HepG2 (cell line): Measurements from ENCODE around the gene GRAP. TPM values are rescaled to one million over a fixed set of nuclear protein-coding genes. Genes with fewer than 3 reads are reported as not detected.

ENCODE experiments used
- ATAC-seq: fragments of 200-7000 bp; cut with Tn5 transposase; 3 replicates; pipeline ENCODE4 v1.9.1; 2020; ENCODE audit warnings: mild to moderate bottlenecking, moderate library complexity
- BruUV-seq: library from RNA; stranded (reverse); fragments of 400-500 nt; replicated peaks from 2 replicates; lab custom pipeline; 2021; lab: Mats Ljungman, UMichigan
- CTCF ChIA-PET: fragments of 300-600 bp; formaldehyde crosslinking; extraction: SDS; loops from one replicate; lab custom pipeline; 2021; ENCODE audit warnings: low total read pairs, inconsistent platforms, low intra/inter-chr PET ratio; lab: Yijun Ruan, JAX
- POLR2A ChIA-PET: fragments of 350-600 bp; sonication (Branson Sonifier 250); formaldehyde crosslinking; loops from one replicate; lab custom pipeline; 2020; ENCODE audit warnings: antibody characterized with exemption, inconsistent platforms; lab: Yijun Ruan, JAX
- DNase-seq: peaks from one replicate; pipeline ENCODE4 v3.0.0-alpha.2; 2015; ENCODE audit warnings: low spot score
- FAIRE-seq: peaks from 3 replicates; lab custom pipeline; 2011; peaks lifted over from hg19 to GRCh38; lab: Jason Lieb, UNC
- H2AFZ ChIP-seq: one replicate; pipeline ENCODE4 v1.6.1; 2011; ENCODE audit warnings: low read length, inconsistent platforms
- H3K27ac ChIP-seq: fragments of 300-600 bp; 3 replicates; pipeline ENCODE4 v1.8.0; 2011; ENCODE audit warnings: mixed run types, mild to moderate bottlenecking, mixed read lengths, low read length, inconsistent platforms; ENCODE audit not compliant: insufficient read depth; ENCODE audit errors: extremely low read length
- H3K27me3 ChIP-seq, 2 experiments: fragments of 200-600 bp in 1 of 2; 2 replicates in 1 of 2; 3 replicates in 1 of 2; pipeline versions ENCODE4 v1.6.0 to v1.8.0; 2011; ENCODE audit warnings: low read length in 2 of 2, mild to moderate bottlenecking in 2 of 2, moderate library complexity in 2 of 2, inconsistent platforms in 1 of 2; ENCODE audit not compliant: insufficient read depth in 2 of 2, control insufficient read depth in 1 of 2
- H3K36me3 ChIP-seq, 2 experiments: fragments of 200-600 bp in 1 of 2; replicated peaks in 1 of 2; 2 replicates in 1 of 2; 3 replicates in 1 of 2; pipeline versions ENCODE4 v1.5.1 to v1.8.0; 2011; ENCODE audit warnings: low read length in 2 of 2, inconsistent platforms in 1 of 2; ENCODE audit not compliant: insufficient read depth in 2 of 2, control insufficient read depth in 1 of 2
- H3K4me1 ChIP-seq: 2 replicates; pipeline ENCODE4 v1.5.1; 2012; ENCODE audit warnings: low read length, inconsistent platforms; ENCODE audit not compliant: insufficient read depth
- H3K4me2 ChIP-seq: 2 replicates; pipeline ENCODE4 v1.6.0; 2011; ENCODE audit warnings: low read depth, low read length, inconsistent platforms
- H3K4me3 ChIP-seq, 3 experiments: fragments of 200-600 bp in 1 of 3; sonication (generic), shearing (Covaris generic) in 1 of 3; replicated peaks in 1 of 3; 2 replicates each; pipeline ENCODE4 v1.5.1; 2011 to 2016; ENCODE audit warnings: low read length in 3 of 3, inconsistent platforms in 2 of 3, low read depth in 2 of 3, mild to moderate bottlenecking in 2 of 3, control low read depth in 1 of 3, mixed read lengths in 1 of 3; ENCODE audit not compliant: insufficient read depth in 1 of 3
- H3K79me2 ChIP-seq: one replicate; pipeline ENCODE4 v1.6.1; 2011; ENCODE audit warnings: low read length, inconsistent platforms; ENCODE audit not compliant: insufficient read depth
- H3K9ac ChIP-seq: 2 replicates; pipeline ENCODE4 v1.6.0; 2011; ENCODE audit warnings: mild to moderate bottlenecking, low read depth, low read length, inconsistent platforms; ENCODE audit not compliant: insufficient read depth
- H3K9me3 ChIP-seq: 2 replicates; pipeline ENCODE4 v1.5.1; 2012; ENCODE audit warnings: mild to moderate bottlenecking, low read length
- H4K20me1 ChIP-seq: 2 replicates; pipeline ENCODE4 v1.6.0; 2011; ENCODE audit warnings: inconsistent platforms, mild to moderate bottlenecking, low read length, moderate library complexity; ENCODE audit not compliant: insufficient read depth
- CHD4 ChIP-seq: fragments of 200-600 bp; sonication (generic); IDR thresholded peaks from 2 replicates; pipeline ENCODE4 v1.7.0; 2017; ENCODE audit warnings: mild to moderate bottlenecking, low read length, borderline replicate concordance
- ESRRA ChIP-seq: sonication (generic); formaldehyde crosslinking; IDR thresholded peaks from 2 replicates; pipeline ENCODE4 v1.5.1; 2020; ENCODE audit warnings: mild to moderate bottlenecking, low read depth, missing genetic modification reagents
- HNF4G ChIP-seq, 2 experiments: sonication (generic) in 1 of 2; formaldehyde crosslinking in 1 of 2; IDR thresholded peaks; 2 replicates each; pipeline versions ENCODE4 v1.4.0 to v1.6.1; 2011 to 2020; ENCODE audit warnings: borderline replicate concordance in 2 of 2, low read depth in 2 of 2, mild to moderate bottlenecking in 2 of 2, low read length in 1 of 2, missing genetic modification reagents in 1 of 2, moderate library complexity in 1 of 2
- MXI1 ChIP-seq: IDR thresholded peaks from 3 replicates; pipeline ENCODE4 v1.6.1; 2012; ENCODE audit warnings: low read depth, low read length, inconsistent platforms, borderline replicate concordance
- SALL1 ChIP-seq: sonication (generic); formaldehyde crosslinking; IDR thresholded peaks from 2 replicates; pipeline ENCODE4 v1.8.0; 2022; ENCODE audit warnings: mild to moderate bottlenecking, missing genetic modification reagents
- ZNF432 ChIP-seq: sonication (generic); formaldehyde crosslinking; IDR thresholded peaks from 2 replicates; pipeline ENCODE4 v1.5.0; 2020; ENCODE audit warnings: missing genetic modification reagents, mild to moderate bottlenecking, borderline replicate concordance
- WGBS: methylation state at CpG from one replicate; pipeline ENCODE4 v1.1.6; 2017; ENCODE audit warnings: low lambda C conversion rate; 5-methylcytosine and 5-hydroxymethylcytosine counted together
- in situ Hi-C: cut with HindIII; loops from 2 replicates; pipeline ENCODE4 v1.10.0; 2017; ENCODE audit warnings: low pct_unique_long_range_greater_than_20kb; ENCODE audit not compliant: extremely low pct_ligation_motif_present
- intact Hi-C: fragments of 100-400 bp; cut with micrococcal nuclease; formaldehyde crosslinking; loops from one replicate; pipeline ENCODE4 v1.10.0; 2022; ENCODE audit not compliant: unreplicated experiment
- polyA plus RNA-seq, 8 experiments: library from polyadenylated mRNA; depleted of rRNA in 3 of 8; stranded (reverse) in 7 of 8; unstranded in 1 of 8; fragments of >200 nt; fragmentation: Illumina TruSeq in 4 of 8; extraction: Trizol in 4 of 8; gene quantifications; 2 replicates each; pipeline versions ENCODE4 v1.2.1 to v1.2.3, GENCODE V29; 2011 to 2016; ENCODE audit warnings: low read depth in 4 of 8, missing spikeins in 1 of 8, mixed read lengths in 1 of 8; ENCODE audit not compliant: insufficient read depth in 1 of 8
- total RNA-seq, 5 experiments: library from RNA; depleted of rRNA; stranded (reverse); fragments of >200 nt; fragmentation: Illumina TruSeq; extraction: Trizol; gene quantifications; 2 replicates each; pipeline ENCODE4 v1.2.3, GENCODE V29; 2016; ENCODE audit warnings: low read depth in 1 of 5
- TF ChIP-seq, protein P1 (sequence below): sonication (generic); formaldehyde crosslinking; IDR thresholded peaks from 2 replicates; pipeline ENCODE4 v1.4.0; 2020; ENCODE audit warnings: mild to moderate bottlenecking, missing genetic modification reagents
- TF ChIP-seq, protein P2 (sequence below), 2 experiments: sonication (generic) in 1 of 2; formaldehyde crosslinking in 1 of 2; IDR thresholded peaks; 2 replicates each; pipeline versions ENCODE4 v1.4.0 to v1.6.1; 2016 to 2020; ENCODE audit warnings: borderline replicate concordance in 1 of 2, low read depth in 1 of 2, mild to moderate bottlenecking in 1 of 2, missing genetic modification reagents in 1 of 2

The GRAP gene
- total and polyA plus RNA-seq, 2 of the 13 experiments (the other 11 are each of a cell fraction or from before 2014, with no cell fraction given), result 0.77 to 1.7 TPM

DNA sequence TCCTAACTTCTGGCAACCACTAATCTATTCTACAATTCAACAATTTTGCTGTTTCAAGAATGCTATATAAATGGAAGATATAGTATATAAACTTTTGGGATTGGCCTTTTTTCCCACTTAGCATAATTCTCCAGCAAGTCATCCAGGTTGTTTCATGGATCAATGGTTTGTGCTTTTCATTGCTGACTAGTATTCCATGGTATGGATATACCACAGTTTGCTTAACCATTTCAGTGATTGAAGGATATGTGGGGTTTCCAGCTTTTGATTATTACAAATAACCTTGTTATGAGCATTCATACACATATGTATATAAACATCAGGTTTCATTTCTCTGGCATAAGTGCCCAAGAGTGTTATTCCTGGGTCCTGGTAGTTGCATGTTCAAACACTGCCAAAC, 40.1 kb downstream of the GRAP start:
- CTCF ChIA-PET, result no interaction called here
- peaks cover 75% of the 10 kb centered on the region for H3K4me1 ChIP-seq
- TF ChIP-seq CHD4 (0 out of 2 replicates have a peak, but pooled peaks have one; percentile 29), ZNF432 (CRISPR knock-in tag) (no peak)
- TF ChIP-seq, all 625 proteins: peak for 1
- H3K4me2 ChIP-seq, result peak overlapping the region; percentile 50; the same call in 1 of the 2 replicates
- BruUV-seq, result no TSS peak
- peaks cover 0 to 2% of the 10 kb centered on the region in 2 experiments; a peak in 2 of 5 replicates for H3K36me3 ChIP-seq
- H3K79me2 ChIP-seq, result peaks cover 24% of the 10 kb centered on the region
- H3K4me3 ChIP-seq, result no peak overlapping the region
- intact Hi-C loops, result no loop called here
- no peaks in the 10 kb centered on the region; a peak in 1 of 5 replicates for H3K27me3 ChIP-seq
- POLR2A ChIA-PET, result interaction anchor here (0.9 to 2.5 kb wide), 6 partner anchors 8 to 25 kb away, joined by 5 to 15 read pairs (median 10); no protein-coding TSS in a partner anchor
- no peak overlapping the region for H3K9ac ChIP-seq
- DNase-seq (no peak), ATAC-seq (no peak), FAIRE-seq (no peak)
- H3K27ac ChIP-seq, result peak overlapping the region; percentile 93
- H3K9me3 ChIP-seq, result no peaks in the 10 kb centered on the region
- no peak overlapping the region for H2AFZ ChIP-seq
- peaks cover 15% of the 10 kb centered on the region for H4K20me1 ChIP-seq
- in situ Hi-C loops, result no loop called here

DNA sequence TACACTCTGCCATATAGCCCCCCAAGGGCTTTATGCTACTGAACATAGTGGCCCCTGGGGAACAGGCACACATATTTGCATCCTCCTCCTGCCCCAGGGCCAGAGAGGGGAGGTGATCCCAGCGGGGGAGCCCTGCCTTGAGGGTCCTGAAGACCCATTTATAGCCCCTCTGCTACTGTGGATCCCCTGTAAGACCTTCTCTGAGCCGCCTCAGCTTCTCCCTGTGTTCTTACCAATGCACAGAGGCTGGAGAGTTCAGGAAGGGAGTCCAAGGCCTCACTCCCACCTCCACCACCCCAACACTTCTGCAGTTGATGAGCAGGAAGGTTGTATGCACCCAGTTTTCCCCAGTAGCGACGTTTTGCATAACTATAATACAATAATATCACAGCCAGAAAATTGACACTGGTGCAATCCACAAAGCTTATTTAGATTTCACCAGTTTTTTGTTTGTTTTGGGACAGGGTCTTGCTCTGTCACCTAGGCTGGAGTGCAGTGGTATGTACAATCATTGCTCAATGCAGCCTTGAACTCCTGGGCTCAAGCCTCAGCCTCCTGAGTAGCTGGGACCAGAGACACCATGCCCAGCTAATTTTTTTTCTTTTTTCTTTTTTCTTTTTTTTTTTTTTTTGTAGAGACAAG, 40.8 kb downstream of the GRAP start:
- Histone ChIP-seq H3K79me2 (peaks cover 32% of the 10 kb centered on the region), H3K9ac (peak overlapping the region; percentile 85), H3K27ac (peak overlapping the region; percentile 93), H3K27me3 (no peaks in the 10 kb centered on the region; a peak in 1 of 5 replicates), H3K4me3 (peak overlapping the region in 1 of 3 experiments; percentile 84; a peak in 3 of 6 replicates), H3K4me2 (peak overlapping the region; percentile 100), H3K36me3 (peaks cover 0 to 10% of the 10 kb centered on the region in 2 experiments; a peak in 3 of 5 replicates), H3K9me3 (no peaks in the 10 kb centered on the region), H3K4me1 (peaks cover 75% of the 10 kb centered on the region), H2AFZ (no peak overlapping the region), H4K20me1 (peaks cover 22% of the 10 kb centered on the region)
- DNase-seq, result peak; percentile 95
- intact Hi-C loops, result no loop called here
- peak; percentile 99 for FAIRE-seq
- peak; percentile 62 for ATAC-seq
- BruUV-seq, result no TSS peak
- CTCF ChIA-PET, result no interaction called here
- WGBS, result 0% methylated on average over 2 of the region's 4 CpGs
- in situ Hi-C loops, result no loop called here
- POLR2A ChIA-PET, result interaction anchor here (0.9 to 2.5 kb wide), 6 partner anchors 9 to 24 kb away, joined by 5 to 15 read pairs (median 10); no protein-coding TSS in a partner anchor
- TF ChIP-seq, protein P1, sequence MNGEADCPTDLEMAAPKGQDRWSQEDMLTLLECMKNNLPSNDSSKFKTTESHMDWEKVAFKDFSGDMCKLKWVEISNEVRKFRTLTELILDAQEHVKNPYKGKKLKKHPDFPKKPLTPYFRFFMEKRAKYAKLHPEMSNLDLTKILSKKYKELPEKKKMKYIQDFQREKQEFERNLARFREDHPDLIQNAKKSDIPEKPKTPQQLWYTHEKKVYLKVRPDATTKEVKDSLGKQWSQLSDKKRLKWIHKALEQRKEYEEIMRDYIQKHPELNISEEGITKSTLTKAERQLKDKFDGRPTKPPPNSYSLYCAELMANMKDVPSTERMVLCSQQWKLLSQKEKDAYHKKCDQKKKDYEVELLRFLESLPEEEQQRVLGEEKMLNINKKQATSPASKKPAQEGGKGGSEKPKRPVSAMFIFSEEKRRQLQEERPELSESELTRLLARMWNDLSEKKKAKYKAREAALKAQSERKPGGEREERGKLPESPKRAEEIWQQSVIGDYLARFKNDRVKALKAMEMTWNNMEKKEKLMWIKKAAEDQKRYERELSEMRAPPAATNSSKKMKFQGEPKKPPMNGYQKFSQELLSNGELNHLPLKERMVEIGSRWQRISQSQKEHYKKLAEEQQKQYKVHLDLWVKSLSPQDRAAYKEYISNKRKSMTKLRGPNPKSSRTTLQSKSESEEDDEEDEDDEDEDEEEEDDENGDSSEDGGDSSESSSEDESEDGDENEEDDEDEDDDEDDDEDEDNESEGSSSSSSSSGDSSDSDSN (CRISPR knock-in tag), result no peak
- 0 out of 2 replicates have a peak, but pooled peaks have one; percentile 16 for TF ChIP-seq ESRRA
- peak; percentile 97 for TF ChIP-seq SALL1
- no peak for TF ChIP-seq MXI1
- peak; percentile 58; the same call in 1 of the 2 replicates for TF ChIP-seq HNF4G (IDR thresholded peaks at IDR 0.05; ENCODE audit: borderline replicate concordance, low read depth, low read length)
- TF ChIP-seq HNF4G (CRISPR knock-in tag; IDR thresholded peaks at IDR 0.05; ENCODE audit: borderline replicate concordance, low read depth), result no peak
- TF ChIP-seq, protein P2, sequence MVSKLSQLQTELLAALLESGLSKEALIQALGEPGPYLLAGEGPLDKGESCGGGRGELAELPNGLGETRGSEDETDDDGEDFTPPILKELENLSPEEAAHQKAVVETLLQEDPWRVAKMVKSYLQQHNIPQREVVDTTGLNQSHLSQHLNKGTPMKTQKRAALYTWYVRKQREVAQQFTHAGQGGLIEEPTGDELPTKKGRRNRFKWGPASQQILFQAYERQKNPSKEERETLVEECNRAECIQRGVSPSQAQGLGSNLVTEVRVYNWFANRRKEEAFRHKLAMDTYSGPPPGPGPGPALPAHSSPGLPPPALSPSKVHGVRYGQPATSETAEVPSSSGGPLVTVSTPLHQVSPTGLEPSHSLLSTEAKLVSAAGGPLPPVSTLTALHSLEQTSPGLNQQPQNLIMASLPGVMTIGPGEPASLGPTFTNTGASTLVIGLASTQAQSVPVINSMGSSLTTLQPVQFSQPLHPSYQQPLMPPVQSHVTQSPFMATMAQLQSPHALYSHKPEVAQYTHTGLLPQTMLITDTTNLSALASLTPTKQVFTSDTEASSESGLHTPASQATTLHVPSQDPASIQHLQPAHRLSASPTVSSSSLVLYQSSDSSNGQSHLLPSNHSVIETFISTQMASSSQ (IDR thresholded peaks at IDR 0.05; ENCODE audit: low read depth), result peak; percentile 59
- TF ChIP-seq, protein P2 (CRISPR knock-in tag; IDR thresholded peaks at IDR 0.05; ENCODE audit: borderline replicate concordance), result peak; percentile 39; the same call in 1 of the 2 replicates
